H9 (cell line): ENCODE measurements around the gene EFS. TPM values are rescaled to one million over a fixed set of nuclear protein-coding genes. Genes with fewer than 3 reads are reported as not detected.

ENCODE experiments used
- DNase-seq: peaks from one replicate; pipeline ENCODE4 v3.0.0-alpha.2; 2017
- H2AFZ ChIP-seq: one replicate; pipeline ENCODE4 v1.6.1; 2013; ENCODE audit warnings: mild to moderate bottlenecking, low read length, control low read depth, moderate library complexity
- H2AK5ac ChIP-seq: 2 replicates; pipeline ENCODE4 v1.6.1; 2013; ENCODE audit warnings: low read length, control low read depth, mixed read lengths; ENCODE audit not compliant: insufficient read length
- H2BK120ac ChIP-seq: one replicate; pipeline ENCODE4 v1.6.1; 2013; ENCODE audit warnings: low read depth, mild to moderate bottlenecking, low read length, control low read depth, inconsistent platforms; ENCODE audit not compliant: poor library complexity, severe bottlenecking
- H2BK12ac ChIP-seq: 2 replicates; pipeline ENCODE4 v1.6.1; 2013; ENCODE audit warnings: low read length, control low read depth, mixed read lengths, low read depth; ENCODE audit not compliant: insufficient read length
- H2BK15ac ChIP-seq: 2 replicates; pipeline ENCODE4 v1.6.1; 2013; ENCODE audit warnings: low read depth, low read length, control low read depth
- H2BK20ac ChIP-seq: one replicate; pipeline ENCODE4 v1.6.1; 2013; ENCODE audit warnings: low read depth, mild to moderate bottlenecking, low read length, control low read depth, inconsistent platforms; ENCODE audit not compliant: poor library complexity, severe bottlenecking
- H2BK5ac ChIP-seq: 2 replicates; pipeline ENCODE4 v1.6.1; 2013; ENCODE audit warnings: low read length, control low read depth, mixed read lengths; ENCODE audit not compliant: insufficient read length
- H3K14ac ChIP-seq: 2 replicates; pipeline ENCODE4 v1.6.1; 2013; ENCODE audit warnings: low read length, control low read depth; ENCODE audit not compliant: insufficient read depth
- H3K18ac ChIP-seq: 2 replicates; pipeline ENCODE4 v1.6.1; 2013; ENCODE audit warnings: low read depth, mild to moderate bottlenecking, mixed read lengths, low read length, control low read depth; ENCODE audit not compliant: insufficient read length
- H3K23ac ChIP-seq: 2 replicates; pipeline ENCODE4 v1.6.1; 2013; ENCODE audit warnings: low read length, control low read depth, mixed read lengths, low read depth; ENCODE audit not compliant: insufficient read length
- H3K23me2 ChIP-seq: 2 replicates; pipeline ENCODE4 v1.6.1; 2013; ENCODE audit warnings: low read depth, mild to moderate bottlenecking, mixed read lengths, low read length, control low read depth; ENCODE audit not compliant: insufficient read length, poor library complexity, severe bottlenecking
- H3K27ac ChIP-seq: 2 replicates; pipeline ENCODE4 v1.5.1; 2013; ENCODE audit warnings: low read length, control low read depth, mixed read lengths, low read depth; ENCODE audit not compliant: insufficient read length
- H3K27me3 ChIP-seq: 2 replicates; pipeline ENCODE4 v1.6.1; 2013; ENCODE audit warnings: low read length, control low read depth, inconsistent platforms; ENCODE audit not compliant: insufficient read depth
- H3K4ac ChIP-seq: 2 replicates; pipeline ENCODE4 v1.6.1; 2013; ENCODE audit warnings: low read depth, mild to moderate bottlenecking, control low read depth, inconsistent platforms, low read length, moderate library complexity
- H3K4me1 ChIP-seq: 2 replicates; pipeline ENCODE4 v1.6.1; 2013; ENCODE audit warnings: low read length, control low read depth, inconsistent platforms; ENCODE audit not compliant: insufficient read depth
- H3K4me2 ChIP-seq: 2 replicates; pipeline ENCODE4 v1.6.1; 2013; ENCODE audit warnings: low read length, control low read depth, mixed read lengths; ENCODE audit not compliant: insufficient read length, insufficient read depth
- H3K56ac ChIP-seq: 2 replicates; pipeline ENCODE4 v1.6.1; 2013; ENCODE audit warnings: low read depth, mild to moderate bottlenecking, mixed read lengths, low read length, control low read depth; ENCODE audit not compliant: insufficient read length
- H3K79me1 ChIP-seq: 2 replicates; pipeline ENCODE4 v1.6.1; 2013; ENCODE audit warnings: low read depth, mild to moderate bottlenecking, moderate library complexity, low read length, control low read depth, inconsistent platforms; ENCODE audit not compliant: insufficient read depth, poor library complexity, severe bottlenecking
- H3K79me2 ChIP-seq: 2 replicates; pipeline ENCODE4 v1.6.1; 2013; ENCODE audit warnings: low read length, control low read depth, inconsistent platforms; ENCODE audit not compliant: insufficient read depth
- H3K9ac ChIP-seq: 2 replicates; pipeline ENCODE4 v1.6.1; 2013; ENCODE audit warnings: low read length, control low read depth, mixed read lengths; ENCODE audit not compliant: insufficient read length; ENCODE audit errors: extremely low read depth
- H3K9me3 ChIP-seq: one replicate; pipeline ENCODE4 v1.6.1; 2013; ENCODE audit warnings: low read depth, low read length, inconsistent platforms; ENCODE audit not compliant: control insufficient read depth
- H3T11ph ChIP-seq: one replicate; pipeline ENCODE4 v1.6.1; 2013; ENCODE audit warnings: mild to moderate bottlenecking, low read length, control low read depth, inconsistent platforms
- H4K20me1 ChIP-seq: one replicate; pipeline ENCODE4 v1.6.1; 2013; ENCODE audit not compliant: control insufficient read depth, insufficient read length, insufficient read depth
- H4K5ac ChIP-seq: 2 replicates; pipeline ENCODE4 v1.6.1; 2013; ENCODE audit warnings: low read depth, mild to moderate bottlenecking, mixed read lengths, low read length, control low read depth; ENCODE audit not compliant: insufficient read length
- H4K8ac ChIP-seq: replicated peaks from 2 replicates; pipeline ENCODE4 v1.6.1; 2013; ENCODE audit warnings: low read length, control low read depth, mixed read lengths, low read depth; ENCODE audit not compliant: insufficient read length
- H4K91ac ChIP-seq: 2 replicates; pipeline ENCODE4 v1.6.1; 2013; ENCODE audit warnings: low read depth, mild to moderate bottlenecking, moderate library complexity, mixed read lengths, low read length, control low read depth; ENCODE audit not compliant: insufficient read length
- H3K27ac Mint-ChIP-seq, 3 experiments: 2 replicates in 2 of 3; 3 replicates in 1 of 3; pipeline ENCODE4 v1.8.0; 2020 to 2021; ENCODE audit warnings: mixed read lengths in 3 of 3, mild to moderate bottlenecking in 1 of 3, moderate library complexity in 1 of 3
- H3K27me3 Mint-ChIP-seq: 2 replicates; pipeline ENCODE4 v1.8.0; 2021; ENCODE audit warnings: low read depth, mild to moderate bottlenecking, moderate library complexity, mixed read lengths
- H3K36me3 Mint-ChIP-seq, 3 experiments: 2 replicates in 2 of 3; 3 replicates in 1 of 3; pipeline ENCODE4 v1.8.0; 2020 to 2021; ENCODE audit warnings: low read depth in 3 of 3, mixed read lengths in 3 of 3; ENCODE audit not compliant: insufficient read depth in 1 of 3
- H3K4me1 Mint-ChIP-seq, 2 experiments: 2 replicates each; pipeline ENCODE4 v1.8.0; 2020; ENCODE audit warnings: mixed read lengths in 2 of 2
- H3K4me3 Mint-ChIP-seq, 2 experiments: 2 replicates in 1 of 2; 3 replicates in 1 of 2; pipeline ENCODE4 v1.8.0; 2020 to 2021; ENCODE audit warnings: mild to moderate bottlenecking in 2 of 2, mixed read lengths in 2 of 2, moderate library complexity in 1 of 2
- H3K9me3 Mint-ChIP-seq, 2 experiments: 2 replicates in 1 of 2; 3 replicates in 1 of 2; pipeline ENCODE4 v1.8.0; 2020; ENCODE audit warnings: mild to moderate bottlenecking in 2 of 2, mixed read lengths in 2 of 2, moderate library complexity in 1 of 2
- WGBS: extraction: QIAGEN DNeasy Blood & Tissue Kit; methylation state at CpG from one replicate; pipeline ENCODE4 v1.1.7; 2013; ENCODE audit warnings: missing lambda C conversion rate, low lambda C conversion rate, mixed read lengths; ENCODE audit not compliant: insufficient read length; ENCODE audit errors: extremely low coverage; 5-methylcytosine and 5-hydroxymethylcytosine counted together
- total RNA-seq: library from RNA; stranded (reverse); gene quantifications from 2 replicates; pipeline ENCODE4 v1.2.1, GENCODE V29; 2021
- TF ChIP-seq, protein P1 (sequence below): fragments of 200-600 bp; sonication (generic); conservative IDR thresholded peaks from 3 replicates; pipeline ENCODE4 v1.8.0; 2021; ENCODE audit warnings: antibody characterized with exemption, mild to moderate bottlenecking

The EFS gene
- total RNA-seq, 1 experiment from 2014 or later, result 32.1 TPM

GRCh38 chr14:23370221-23370620 lies 5.2 kb upstream of the EFS start:
- TF ChIP-seq, protein P1, sequence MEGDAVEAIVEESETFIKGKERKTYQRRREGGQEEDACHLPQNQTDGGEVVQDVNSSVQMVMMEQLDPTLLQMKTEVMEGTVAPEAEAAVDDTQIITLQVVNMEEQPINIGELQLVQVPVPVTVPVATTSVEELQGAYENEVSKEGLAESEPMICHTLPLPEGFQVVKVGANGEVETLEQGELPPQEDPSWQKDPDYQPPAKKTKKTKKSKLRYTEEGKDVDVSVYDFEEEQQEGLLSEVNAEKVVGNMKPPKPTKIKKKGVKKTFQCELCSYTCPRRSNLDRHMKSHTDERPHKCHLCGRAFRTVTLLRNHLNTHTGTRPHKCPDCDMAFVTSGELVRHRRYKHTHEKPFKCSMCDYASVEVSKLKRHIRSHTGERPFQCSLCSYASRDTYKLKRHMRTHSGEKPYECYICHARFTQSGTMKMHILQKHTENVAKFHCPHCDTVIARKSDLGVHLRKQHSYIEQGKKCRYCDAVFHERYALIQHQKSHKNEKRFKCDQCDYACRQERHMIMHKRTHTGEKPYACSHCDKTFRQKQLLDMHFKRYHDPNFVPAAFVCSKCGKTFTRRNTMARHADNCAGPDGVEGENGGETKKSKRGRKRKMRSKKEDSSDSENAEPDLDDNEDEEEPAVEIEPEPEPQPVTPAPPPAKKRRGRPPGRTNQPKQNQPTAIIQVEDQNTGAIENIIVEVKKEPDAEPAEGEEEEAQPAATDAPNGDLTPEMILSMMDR, result no peak
- no peaks in the 10 kb centered on the region for H3K9me3 ChIP-seq
- no peak overlapping the region for H3K9ac ChIP-seq
- DNase-seq, result no peak
- H4K20me1 ChIP-seq, result no peaks in the 10 kb centered on the region
- H4K8ac ChIP-seq, result no peak overlapping the region
- no peak overlapping the region for H2BK20ac ChIP-seq
- H3K79me1 ChIP-seq, result no peaks in the 10 kb centered on the region
- no peak overlapping the region for H3K4me3 Mint-ChIP-seq
- no peaks in the 10 kb centered on the region; the same call in 1 of the 2 replicates for H3K27me3 ChIP-seq
- 0 out of 5 replicates have a peak, but pooled peaks cover 0 to 2% of the 10 kb centered on the region in 2 experiments for H3K9me3 Mint-ChIP-seq
- H3K79me2 ChIP-seq, result no peaks in the 10 kb centered on the region
- H3K36me3 Mint-ChIP-seq, result no peaks in the 10 kb centered on the region; a peak in 1 of 7 replicates
- no peak overlapping the region for H4K91ac ChIP-seq
- H3K4me1 ChIP-seq, result no peaks in the 10 kb centered on the region
- H3T11ph ChIP-seq, result no peak overlapping the region
- H2BK15ac ChIP-seq, result no peak overlapping the region
- H3K23ac ChIP-seq, result no peak overlapping the region
- no peak overlapping the region for H3K14ac ChIP-seq
- no peak overlapping the region for H3K27ac Mint-ChIP-seq
- no peak overlapping the region for H3K4ac ChIP-seq
- no peak overlapping the region for H3K18ac ChIP-seq
- peaks cover 63% of the 10 kb centered on the region for H3K27me3 Mint-ChIP-seq
- no peak overlapping the region for H2AK5ac ChIP-seq
- no peak overlapping the region for H4K5ac ChIP-seq
- H3K4me1 Mint-ChIP-seq, result peaks cover 9 to 10% of the 10 kb centered on the region in 2 experiments
- H2BK5ac ChIP-seq, result no peak overlapping the region
- no peak overlapping the region for H2BK120ac ChIP-seq
- H3K23me2 ChIP-seq, result peaks cover 12% of the 10 kb centered on the region
- no peak overlapping the region for H3K56ac ChIP-seq
- H2BK12ac ChIP-seq, result no peak overlapping the region
- no CpG with 5 or more reads among the region's 1 CpG for WGBS
- no peak overlapping the region for H3K4me2 ChIP-seq
- no peak overlapping the region for H2AFZ ChIP-seq
- H3K27ac ChIP-seq, result no peak overlapping the region
